Skin epidermis (tissue), 12 donors: ENCODE results near the gene FAF1.
"Not testable (repeated sequence)": the region's sequence is repeated elsewhere in the genome, so short reads cannot be mapped to it uniquely, and the experiment has no call there.

Experiments
- H3K27ac ChIP-seq, 21 experiments: fragments of 200-600 bp; sonication (generic) in 11 of 21; one replicate each; pipeline ENCODE4 v1.5.0; 2020; ENCODE audit warnings: mild to moderate bottlenecking in 3 of 21, inconsistent platforms in 2 of 21, moderate library complexity in 2 of 21
- H3K4me3 ChIP-seq, 7 experiments: fragments of 200-600 bp; sonication (generic) in 2 of 7; one replicate each; pipeline ENCODE4 v1.5.0; 2020; ENCODE audit warnings: inconsistent platforms in 2 of 7, mild to moderate bottlenecking in 2 of 7, moderate library complexity in 1 of 7

The FAF1 gene

DNA sequence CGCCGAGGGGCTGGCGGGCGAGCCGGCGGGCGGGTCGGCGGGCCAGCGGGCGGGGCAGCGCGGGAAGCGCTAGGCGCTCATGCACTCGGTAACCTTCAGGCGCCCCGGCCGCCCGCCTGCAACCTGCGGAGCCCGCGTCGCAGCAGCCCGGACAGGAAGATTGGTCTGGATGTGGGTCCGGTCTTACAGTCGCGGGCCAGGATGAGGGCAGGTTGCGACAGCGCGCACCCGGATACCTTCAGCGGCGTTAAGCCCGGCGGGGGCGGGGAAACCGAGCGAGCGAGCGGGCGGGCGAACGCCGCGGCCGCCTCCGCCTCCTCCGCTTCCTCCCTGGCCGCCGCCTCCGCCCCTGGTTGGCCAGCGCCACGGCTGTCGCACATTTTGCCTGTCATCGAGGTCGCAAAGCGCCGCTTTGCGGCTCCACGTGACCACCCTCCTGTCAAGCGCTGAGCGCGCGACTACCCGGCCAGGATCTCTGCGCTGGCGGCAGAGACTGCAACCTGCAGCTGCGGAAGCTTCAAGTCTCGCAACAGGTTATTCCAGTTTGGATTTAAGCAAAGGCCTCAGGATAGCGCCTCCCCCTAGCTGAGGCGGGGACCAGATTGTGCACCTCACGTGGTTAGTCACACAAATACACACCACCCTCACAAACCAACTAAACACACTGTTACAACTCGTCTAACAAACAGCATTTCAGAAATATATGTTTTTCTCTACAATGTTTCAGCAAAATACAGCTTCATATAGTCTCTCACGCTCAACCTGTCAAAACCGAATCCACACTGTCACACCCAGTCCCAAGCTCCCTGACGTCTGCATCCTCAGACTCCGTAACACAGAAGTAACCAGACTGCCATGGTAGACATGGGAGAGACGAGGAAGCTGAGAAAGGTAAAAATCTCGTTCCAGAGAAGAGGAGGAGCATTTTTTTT lies at the start of gene FAF1:
Gene FAF1 (minus strand): TSS at position 355 of the 932 bp plus-strand sequence. CDS start 456 bp downstream, outside the sequence.
- peak within 1 kb of the TSS; percentile 63 to 91 (median 85) for H3K27ac ChIP-seq
- H3K4me3 ChIP-seq: peak within 1 kb of the TSS; percentile 59 to 75 (median 68)

DNA sequence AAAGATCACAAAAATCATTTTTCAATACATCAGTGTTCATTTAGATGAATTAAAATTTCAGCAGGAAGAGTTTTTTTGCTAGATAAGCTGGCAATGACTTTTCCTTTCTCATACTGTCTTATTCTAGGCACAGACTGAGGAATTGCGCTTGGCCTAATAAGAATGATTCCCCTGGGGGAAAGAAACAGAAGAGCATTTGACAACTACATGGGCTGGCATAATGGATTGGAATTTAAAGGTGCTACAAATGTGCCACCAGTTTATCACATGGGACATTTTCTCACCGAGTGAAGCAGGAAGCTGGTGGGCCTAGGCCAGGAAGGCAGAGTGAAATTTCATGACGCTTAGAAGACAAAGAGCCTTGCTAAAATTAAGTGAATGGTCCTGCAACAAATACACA lies 49.3 kb upstream of the FAF1 start:
- Histone ChIP-seq H3K27ac (no peak overlapping the region), H3K4me3 (no peak overlapping the region)

DNA sequence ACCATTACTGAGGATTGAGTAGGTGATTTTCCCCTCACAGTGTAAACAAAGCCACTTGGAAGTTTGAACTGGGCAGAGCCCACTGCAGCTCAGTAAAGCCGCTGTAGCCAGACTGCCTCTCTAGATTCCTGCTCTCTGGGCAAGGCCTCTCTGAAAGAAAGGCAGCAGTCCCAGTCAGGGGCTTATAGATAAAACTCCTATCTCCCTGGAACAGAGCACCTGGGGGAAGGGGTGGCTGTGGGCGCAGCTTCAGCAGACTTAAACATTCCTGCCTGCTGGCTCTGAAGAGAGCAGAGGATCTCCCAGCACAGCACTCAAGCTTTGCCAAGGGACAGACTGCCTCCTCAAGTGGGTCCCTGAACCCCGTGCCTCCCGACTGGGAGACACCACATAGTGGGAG lies 45.5 kb upstream of the FAF1 start:
- H3K27ac ChIP-seq: not testable (repeated sequence)

DNA sequence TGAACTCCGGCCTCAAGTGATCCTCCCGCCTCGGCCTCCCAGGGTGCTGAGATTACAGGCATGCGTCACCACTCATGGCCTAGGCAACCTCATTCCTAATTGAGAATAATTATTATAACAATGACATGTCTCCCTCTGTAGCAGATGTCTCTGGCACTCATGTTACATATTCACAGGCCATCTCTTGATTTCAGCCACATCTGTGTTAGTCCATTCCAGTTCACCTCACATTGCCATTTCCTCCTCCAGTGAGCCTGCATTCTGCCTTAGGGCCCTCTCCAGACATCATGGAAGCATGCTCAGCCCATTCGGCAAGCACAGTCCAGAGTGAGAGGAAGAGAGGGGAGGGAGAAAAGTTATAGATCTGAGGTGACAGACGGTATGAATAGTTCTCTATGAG lies 42.4 kb upstream of the FAF1 start:
- no peak overlapping the region for H3K4me3 ChIP-seq
- no peak overlapping the region for H3K27ac ChIP-seq

More for the DNA sequence above, 45.5 kb upstream of the FAF1 start:
- not testable (repeated sequence) for H3K4me3 ChIP-seq

DNA sequence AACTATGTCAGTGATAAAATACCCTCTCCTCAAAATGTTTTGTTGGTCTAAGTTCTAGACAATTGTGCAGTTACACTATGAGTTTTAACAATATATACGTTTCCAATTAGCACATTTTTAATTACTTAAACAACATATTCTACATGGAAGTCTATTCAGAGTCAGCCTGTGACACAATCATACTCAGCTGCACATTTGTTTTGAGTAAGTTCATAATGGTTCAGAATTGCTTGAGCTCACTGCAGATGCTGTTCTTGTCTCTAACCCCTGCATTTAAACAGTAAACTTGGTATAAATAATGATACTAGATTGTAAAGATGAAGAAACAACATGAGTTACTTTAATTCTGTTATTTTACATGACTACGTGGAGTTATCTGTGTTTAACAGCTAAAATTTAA lies 40.6 kb upstream of the FAF1 start:
- H3K4me3 ChIP-seq: no peak overlapping the region

DNA sequence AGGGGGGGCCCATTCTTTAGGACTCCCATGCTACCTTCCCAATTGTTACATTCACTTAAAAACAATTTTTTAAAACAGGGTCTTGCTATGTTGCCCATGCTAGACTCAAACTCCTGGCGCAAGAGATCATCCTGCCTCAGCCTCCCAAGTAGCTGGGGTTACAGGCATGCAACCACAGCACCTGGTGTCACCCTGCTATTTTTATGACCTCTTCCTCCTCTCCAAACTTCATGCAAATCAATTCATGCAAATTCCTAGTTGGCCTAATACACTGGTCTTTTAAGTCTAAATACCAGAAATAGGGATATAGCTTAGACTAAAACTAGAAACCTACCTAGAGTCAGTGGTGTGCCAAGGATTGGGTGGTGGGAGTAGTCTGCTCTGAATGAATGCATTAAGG lies 40.1 kb upstream of the FAF1 start:
- Histone ChIP-seq H3K27ac (no peak overlapping the region), H3K4me3 (no peak overlapping the region)

More for the DNA sequence above, 40.6 kb upstream of the FAF1 start:
- no peak overlapping the region for H3K27ac ChIP-seq

DNA sequence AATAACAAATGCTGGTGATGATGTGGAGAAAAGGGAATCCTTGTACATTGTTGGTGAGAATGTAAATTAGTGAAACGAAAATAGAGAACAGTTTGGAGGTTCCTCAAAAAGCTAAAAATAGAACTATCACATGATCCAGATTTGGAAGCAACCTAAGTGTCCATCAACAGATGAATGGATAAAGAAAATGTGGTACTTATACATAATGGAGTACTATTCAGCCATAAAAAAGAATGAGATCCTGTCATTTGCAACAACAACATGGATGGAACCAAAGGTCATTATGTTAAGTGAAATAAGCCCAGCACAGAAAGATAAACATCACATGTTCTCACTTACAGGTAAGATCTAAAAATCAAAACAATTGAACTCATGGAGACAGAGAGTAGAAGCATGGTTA lies 39.3 kb upstream of the FAF1 start:
- not testable (repeated sequence) for H3K4me3 ChIP-seq

DNA sequence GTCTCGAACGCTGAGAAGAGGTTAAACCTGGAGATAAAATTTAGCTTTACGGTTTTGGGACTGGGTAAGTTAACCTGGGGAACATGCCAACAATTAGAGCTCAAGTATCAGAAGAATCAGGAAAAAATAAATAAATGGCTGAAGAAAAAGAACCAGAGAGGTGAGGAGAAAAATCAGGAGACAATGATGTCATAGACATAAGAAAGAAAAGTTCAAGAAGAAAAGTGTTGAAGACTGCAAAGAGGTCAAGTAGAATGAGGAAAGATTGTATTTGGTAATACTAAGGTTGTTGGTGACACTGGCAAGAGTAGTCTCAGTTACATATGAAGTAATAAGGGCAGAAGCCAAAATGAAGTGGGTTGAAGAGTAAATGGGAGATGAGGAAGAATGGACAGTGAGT lies 36.0 kb upstream of the FAF1 start:
- no peak overlapping the region for H3K4me3 ChIP-seq
- no peak overlapping the region for H3K27ac ChIP-seq

More for the DNA sequence above, 39.3 kb upstream of the FAF1 start:
- H3K27ac ChIP-seq: not testable (repeated sequence)

DNA sequence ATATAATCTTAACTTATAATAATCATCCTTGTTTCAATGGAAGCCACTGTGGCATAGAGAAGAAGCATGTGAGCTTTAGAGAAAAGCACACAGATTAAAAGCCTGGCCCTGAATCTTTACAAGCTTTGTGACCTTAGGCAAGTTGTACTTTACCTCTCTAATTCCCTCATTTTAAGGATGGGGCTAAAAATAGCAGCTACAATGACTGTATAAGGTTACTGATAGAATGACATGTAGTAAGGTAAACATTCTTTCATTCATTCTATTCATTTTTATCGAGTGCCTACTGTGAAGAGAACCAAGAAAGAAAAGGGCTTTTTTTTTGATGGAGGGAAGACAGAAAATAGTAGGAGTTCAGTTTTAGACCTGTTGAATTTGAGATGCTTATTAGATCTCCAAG lies 35.6 kb upstream of the FAF1 start:
- Histone ChIP-seq H3K4me3 (no peak overlapping the region), H3K27ac (no peak overlapping the region)

DNA sequence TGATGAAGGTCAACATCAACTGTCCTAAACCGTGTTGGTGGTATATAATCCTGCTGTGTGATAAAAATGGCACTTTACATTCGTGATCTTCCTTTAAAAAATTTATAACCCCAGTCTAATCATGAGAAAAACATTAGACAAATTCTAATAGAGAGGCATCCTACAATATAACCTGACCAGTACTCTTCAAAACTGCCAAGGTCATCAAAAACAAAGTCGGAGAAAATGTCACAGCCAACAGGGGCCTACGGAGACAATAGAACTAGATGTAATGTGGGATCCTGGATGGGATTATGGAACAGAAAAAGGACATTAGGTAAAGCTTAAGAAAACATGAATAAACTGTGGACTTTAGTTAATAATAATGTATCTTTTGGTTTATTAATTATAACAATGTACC lies 34.9 kb upstream of the FAF1 start:
- no peak overlapping the region for H3K4me3 ChIP-seq

DNA sequence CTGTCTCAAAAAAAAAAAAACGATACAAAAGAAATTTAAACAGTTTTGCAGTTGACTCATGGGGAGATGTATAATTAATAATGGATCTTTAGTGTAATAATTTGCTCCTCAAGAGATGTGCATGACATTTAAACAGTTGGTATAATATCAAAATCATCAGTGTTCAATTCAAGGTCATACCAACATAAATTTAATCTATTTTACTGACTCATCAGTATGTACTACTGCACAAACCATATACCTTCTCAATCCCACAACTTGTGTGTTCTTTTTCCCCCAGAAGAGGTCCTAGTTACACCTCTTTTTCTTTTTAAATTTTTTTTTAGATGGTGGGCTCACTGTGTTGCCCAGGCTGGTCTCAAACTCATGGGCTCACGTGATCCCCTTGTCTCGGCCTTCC lies 33.6 kb upstream of the FAF1 start:
- Histone ChIP-seq H3K27ac (no peak overlapping the region), H3K4me3 (no peak overlapping the region)

More for the DNA sequence above, 34.9 kb upstream of the FAF1 start:
- no peak overlapping the region for H3K27ac ChIP-seq

DNA sequence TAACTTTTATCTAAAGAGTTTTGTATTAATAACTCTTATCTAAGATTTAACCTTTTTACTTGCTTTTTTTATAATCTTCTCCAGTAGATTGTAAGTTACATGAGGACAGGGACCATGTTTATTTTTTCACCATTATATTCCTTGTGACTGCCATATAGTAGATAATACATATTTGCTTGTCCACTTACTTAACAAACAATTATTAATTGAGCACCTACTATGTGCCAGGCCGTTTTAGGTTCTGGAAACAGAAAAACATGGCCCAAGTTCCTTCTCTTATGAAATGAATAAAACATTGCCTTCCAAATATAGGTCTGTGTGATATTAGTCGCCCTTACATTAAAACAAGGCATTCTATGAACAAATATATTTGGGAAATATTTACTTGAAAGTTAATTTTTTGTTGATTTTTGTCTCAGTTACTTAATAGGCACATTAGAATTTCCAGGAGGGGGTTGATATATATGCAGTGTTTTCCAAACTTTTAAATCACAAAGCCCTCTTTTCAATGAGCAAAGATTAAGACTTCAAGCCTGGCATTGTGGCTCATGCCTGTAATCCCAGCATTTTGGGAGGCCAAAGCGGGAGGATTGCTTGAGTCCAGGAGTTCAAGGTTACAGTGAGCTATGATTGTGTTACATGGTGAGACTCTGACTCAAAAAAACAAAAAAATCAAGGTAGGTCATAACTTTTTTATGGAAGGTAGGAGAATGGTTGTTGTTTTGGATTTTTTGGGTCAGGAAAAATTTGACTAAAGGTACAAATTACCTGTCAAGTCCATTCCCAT lies 32.7 kb upstream of the FAF1 start:
- Histone ChIP-seq H3K4me3 (no peak overlapping the region), H3K27ac (no peak overlapping the region)

DNA sequence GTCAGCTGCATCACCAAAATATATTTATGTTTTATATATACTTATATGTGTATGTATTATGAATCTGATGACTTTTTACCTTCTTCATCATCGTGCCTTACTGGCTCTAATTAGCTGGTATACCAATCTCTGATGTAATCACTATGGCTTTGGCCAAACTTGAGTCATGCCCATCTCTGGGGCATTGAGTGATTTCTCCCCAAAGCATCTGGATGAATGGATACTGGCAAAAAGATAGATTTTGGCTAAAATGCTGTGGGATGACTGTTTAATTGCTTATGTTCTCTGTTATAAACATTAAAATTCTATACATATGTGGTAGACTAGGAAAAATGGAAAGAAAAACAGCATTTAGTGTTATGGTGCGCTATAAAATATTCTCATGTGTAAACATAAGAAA lies 29.6 kb upstream of the FAF1 start:
- H3K4me3 ChIP-seq: no peak overlapping the region
- no peak overlapping the region for H3K27ac ChIP-seq

DNA sequence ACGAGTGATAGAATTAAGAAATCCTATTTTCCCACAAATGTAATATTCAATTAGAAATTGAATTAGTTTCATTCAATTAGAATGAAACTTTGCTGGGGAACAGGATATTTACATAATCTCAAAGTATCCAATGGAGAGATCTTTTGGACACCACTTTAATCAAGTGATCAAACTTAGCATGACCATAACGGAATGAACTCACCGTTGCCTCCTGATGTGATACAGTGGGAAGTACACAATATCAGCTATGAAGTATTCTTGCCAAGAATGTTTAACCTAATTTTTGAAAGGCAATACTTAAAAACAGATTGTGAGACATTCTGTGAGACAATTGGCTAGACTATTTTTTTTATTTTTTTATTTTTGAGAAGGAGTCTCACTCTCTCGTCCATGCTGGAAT lies 26.6 kb upstream of the FAF1 start:
- H3K27ac ChIP-seq: no peak overlapping the region

DNA sequence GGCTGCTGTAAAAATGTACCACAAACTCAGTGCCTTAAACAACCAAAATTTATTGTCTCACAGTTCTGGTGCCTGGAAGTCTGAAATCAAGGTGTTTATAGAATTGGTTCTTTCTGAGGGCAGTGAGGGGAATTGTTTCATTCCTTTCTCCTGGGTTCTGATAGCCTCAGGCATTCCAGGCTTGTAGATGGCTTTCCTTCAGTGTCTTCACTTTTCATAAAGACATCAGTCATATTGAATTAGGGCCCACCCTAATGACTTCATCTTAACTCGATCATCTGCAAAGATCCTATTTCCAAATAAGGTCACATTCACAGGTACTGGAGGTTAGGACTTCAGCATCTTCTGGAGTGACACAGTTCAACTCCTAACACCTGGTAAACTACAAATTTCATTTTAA lies 25.0 kb upstream of the FAF1 start:
- H3K27ac ChIP-seq: no peak overlapping the region
- H3K4me3 ChIP-seq: no peak overlapping the region

More for the DNA sequence above, 26.6 kb upstream of the FAF1 start:
- no peak overlapping the region for H3K4me3 ChIP-seq

DNA sequence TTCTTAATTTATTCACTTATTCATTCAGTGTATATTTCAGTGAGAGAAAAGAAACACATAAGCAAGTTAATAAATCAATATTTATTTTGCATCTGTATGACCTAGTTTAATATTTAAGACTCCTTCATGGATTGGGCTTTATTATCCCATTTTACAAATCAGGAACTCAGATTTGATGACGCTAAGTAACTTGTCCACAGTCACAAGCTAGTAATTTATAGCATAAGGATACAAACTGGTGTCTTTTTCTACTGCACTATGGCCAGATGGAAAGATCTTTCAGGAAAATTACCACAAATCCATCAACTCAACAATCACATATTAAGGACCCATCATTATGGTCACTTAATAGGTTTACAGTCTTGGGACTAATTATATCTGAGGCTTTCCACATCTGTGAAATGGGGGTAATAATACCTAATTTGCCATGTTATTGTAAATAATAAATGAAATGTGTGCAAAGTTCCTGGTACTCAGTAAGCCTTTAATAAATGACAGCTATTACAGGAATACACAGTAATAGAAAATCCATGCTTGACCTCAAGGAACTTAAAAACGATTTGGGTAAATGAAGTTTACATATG lies 23.2 kb upstream of the FAF1 start:
- Histone ChIP-seq H3K4me3 (no peak overlapping the region), H3K27ac (no peak overlapping the region)

DNA sequence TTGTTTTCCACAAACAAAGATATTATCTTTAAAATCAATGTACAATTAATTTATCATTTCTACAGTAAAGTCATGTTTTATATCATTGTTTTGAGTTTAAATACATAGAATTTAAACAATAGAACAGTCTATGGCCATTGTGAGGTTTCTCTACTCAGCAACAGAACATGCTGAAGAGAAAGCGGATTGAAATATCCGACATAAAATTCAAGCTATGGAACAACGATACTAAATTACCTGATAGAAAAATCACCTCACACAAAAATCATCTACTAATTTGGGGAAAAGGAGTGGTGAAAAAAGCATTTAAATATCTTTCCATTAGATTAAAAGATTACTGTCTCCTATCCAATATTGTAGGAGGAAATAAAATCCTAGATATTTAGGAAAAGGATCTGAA lies 22.5 kb upstream of the FAF1 start:
- no peak overlapping the region for H3K4me3 ChIP-seq
- no peak overlapping the region for H3K27ac ChIP-seq

DNA sequence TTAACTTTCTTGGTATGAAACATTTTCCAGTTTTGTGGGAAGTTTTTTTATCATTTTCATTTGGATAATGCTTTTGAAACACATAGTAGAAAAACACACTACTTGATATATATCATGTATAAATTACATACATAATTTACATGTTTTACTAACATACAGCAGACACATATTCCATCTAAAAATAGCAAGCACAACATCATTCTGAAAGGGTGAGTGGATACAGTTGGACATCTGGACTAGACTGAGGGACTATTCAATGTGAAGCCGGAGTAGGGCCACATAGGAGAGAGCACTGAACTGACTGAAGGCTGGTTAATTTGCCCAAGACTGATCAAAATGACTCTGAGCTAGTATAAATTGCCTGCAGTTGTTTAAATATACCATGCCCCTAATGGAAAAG lies 21.7 kb upstream of the FAF1 start:
- no peak overlapping the region for H3K27ac ChIP-seq
- no peak overlapping the region for H3K4me3 ChIP-seq

DNA sequence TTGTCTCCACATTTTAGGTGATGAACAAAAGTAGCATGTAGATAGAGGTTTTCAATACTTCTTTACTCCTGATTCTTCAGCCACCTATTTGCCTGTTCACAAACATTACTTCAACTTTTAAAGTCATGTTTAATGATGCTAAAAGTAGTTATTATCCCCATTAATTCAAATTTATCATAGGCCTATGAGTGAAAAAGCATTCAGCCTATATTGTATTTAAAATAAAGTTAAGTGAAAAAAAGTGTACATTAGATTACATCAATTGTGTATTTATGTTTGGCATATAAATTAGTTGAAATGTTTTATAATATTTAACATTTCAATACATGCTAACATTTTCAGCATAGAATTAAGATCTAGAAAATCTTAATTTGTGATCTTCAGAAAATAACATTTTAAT lies 20.4 kb upstream of the FAF1 start:
- Histone ChIP-seq H3K4me3 (no peak overlapping the region), H3K27ac (peak overlapping the region in 3 of 21 experiments; percentile 6 to 95 (median 91))

DNA sequence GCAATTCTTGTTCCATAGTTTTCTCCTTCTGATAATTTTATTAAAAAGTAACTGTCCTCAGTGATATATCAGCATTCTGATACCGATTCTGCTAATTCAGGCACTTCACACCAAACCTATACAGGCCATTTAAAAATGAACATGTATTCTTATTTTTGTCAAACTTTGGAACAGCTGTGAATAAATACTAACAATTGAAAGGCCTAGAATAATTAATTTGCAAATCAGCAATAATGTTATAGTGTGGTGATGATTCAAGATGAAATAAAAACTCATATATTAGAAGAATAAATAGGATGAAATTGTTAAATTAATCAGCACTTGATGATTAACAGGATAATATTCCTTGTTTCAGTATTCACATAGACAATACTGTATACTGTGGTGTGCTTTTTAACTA lies 19.9 kb upstream of the FAF1 start:
- Histone ChIP-seq H3K27ac (peak overlapping the region in 4 of 21 experiments; percentile 6 to 96 (median 93)), H3K4me3 (no peak overlapping the region)
